GM18505 (cell line): ENCODE measurements around the gene ING3.
"Not testable (repeated sequence)": the region's sequence is repeated elsewhere in the genome, so short reads cannot be mapped to it uniquely, and the experiment has no call there.

Experiments
- ATAC-seq: cut with Tn5 transposase; IDR thresholded peaks from one replicate; pipeline ENCODE4 v1.9.1; 2021; ENCODE audit not compliant: unreplicated experiment
- POLR2A ChIP-seq: IDR thresholded peaks from 4 replicates; pipeline ENCODE4 v1.6.1; 2011; ENCODE audit warnings: borderline replicate concordance; ENCODE audit not compliant: insufficient read depth, insufficient read length; ENCODE audit errors: extremely low read depth

Gene ING3

GRCh38 chr7:120997882-120998474, 47.4 kb downstream of the ING3 start:
- ATAC-seq, result no peak
- TF ChIP-seq POLR2A, result no peak

GRCh38 chr7:120998520-120998919, 47.9 kb downstream of the ING3 start:
- no peak for ATAC-seq
- no peak for TF ChIP-seq POLR2A

DNA sequence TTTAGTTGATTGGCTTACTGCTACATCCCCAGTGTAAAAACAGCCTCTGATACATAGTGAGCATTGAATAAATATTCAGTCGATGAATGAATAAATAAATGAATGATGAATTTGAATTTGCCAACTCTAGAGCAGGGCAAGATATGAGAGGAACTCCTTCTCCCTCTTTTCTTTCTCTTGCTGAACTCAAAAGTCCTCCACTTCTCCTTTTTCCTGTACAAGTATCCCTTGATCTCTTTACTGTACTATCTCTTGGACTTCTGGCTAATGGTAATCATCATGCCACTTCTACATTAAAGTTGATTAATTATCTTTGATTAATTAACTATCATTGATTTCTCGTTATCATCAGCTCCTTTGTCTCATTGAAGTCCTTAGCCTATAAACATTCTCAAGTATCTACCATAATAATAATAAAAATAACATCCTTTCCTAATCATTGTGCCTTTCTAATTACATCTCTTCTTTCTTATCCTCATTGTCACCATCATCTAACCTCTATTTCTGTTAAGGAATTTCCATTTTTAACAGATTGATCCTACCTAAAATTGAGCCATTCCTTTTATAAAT, 48.5 kb downstream of the ING3 start:
- ATAC-seq, result no peak
- TF ChIP-seq POLR2A, result no peak

DNA sequence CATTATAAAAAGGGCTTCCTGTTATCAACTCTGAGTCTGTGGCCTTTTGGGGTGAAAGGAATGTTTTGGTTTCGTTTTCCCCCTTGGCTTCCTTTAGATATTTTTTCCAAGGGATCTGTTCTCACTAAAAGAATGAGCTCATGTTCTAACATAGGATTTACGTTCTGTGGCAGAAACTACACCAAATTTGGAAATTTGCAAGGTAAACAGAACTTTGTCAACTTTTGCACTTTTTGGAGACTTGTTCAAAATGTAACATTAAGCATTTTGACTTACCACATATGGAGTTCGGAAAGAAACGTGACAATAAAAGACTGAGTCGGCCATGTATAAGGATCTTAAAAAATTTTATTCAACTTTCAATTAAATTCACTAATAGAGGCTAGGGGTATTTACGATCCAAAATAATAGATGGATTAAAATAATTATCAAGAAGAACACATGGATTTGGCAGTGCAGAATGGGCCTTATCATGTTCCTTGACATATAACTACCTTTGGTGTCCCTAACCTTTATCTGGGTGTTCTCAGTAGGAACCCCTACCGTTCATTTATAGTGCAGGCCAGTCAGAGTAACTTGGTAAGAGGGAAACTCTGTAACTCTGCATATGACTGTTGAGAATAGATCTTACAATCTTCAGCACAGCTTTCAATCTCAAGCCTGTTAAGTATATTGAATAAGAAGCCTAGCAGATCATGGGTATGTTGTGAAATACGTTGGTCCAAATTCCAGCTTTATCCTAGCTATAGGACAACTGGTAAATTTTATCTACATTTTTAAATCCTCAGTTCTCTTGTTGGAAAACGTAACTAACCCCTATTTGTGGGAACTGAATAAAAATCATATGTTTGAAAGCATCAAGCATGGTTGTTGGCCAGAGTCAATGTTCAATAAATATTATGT, 49.8 kb downstream of the ING3 start:
- no peak for ATAC-seq
- TF ChIP-seq POLR2A, result no peak

DNA sequence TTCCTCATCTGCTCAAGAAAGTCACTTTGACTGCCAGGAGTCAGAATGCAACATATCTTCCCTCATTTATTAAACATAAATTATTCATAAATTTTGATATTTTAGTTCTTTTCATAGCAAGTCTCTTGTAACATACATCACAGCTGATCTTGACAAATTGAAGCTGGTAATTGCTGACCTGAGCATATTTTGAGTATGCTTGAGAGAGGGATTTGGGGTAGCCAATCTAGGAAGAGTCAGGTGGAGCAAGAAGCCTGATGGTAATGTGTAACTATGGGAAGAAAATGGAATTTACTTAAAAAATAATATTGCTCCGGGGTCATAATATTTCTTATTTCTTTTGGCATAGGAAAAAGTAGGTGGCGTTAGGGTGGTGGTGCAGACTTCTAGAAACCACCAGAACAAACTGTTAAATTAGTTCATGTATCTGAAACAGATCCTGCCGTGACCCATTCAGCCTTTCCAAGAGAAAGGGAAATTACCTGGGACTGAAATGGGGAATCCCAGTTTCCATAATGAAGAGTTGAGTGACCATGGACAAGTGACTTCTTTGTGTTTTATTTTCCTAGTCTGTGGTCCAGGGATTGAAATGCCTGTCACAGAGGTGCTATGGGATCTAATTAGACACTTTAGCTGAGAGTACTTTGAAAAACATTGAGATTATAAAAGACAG, 50.8 kb downstream of the ING3 start:
- ATAC-seq, result no peak
- no peak for TF ChIP-seq POLR2A

DNA sequence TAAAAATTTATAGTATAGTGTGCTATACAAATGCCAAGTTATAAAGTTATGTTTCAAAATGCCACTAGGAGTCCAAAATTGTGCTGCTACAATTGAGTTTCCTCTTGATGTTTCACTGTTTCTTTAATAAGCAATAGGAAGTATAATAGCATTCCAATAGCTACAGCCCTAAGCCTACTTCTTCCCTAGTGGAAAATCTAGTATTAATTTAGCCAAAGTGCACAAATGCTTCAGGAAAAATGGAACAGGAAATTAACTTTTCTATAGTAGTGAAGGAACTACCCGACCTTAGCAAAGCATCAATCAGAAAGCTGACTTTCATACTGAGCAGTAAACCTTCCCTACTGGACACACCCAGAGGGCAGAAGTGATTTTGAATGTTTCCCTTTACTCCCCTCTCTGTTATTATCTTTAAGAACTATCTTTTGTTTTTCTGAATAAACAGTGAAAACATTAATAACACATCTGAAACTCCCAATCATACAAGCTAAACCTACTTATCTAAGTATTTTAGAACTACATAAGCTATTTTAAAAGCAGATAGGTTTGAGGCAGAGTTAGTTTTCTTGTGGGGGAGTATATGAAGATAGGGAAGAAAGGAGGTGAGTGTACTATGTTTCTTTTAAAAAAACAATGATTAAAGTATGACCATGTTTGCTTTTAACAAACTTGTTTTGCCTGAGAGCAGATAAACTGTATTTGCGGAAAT, 51.6 kb downstream of the ING3 start:
- no peak for TF ChIP-seq POLR2A
- ATAC-seq, result no peak

- no peak for ATAC-seq
- TF ChIP-seq POLR2A, result no peak
Measured at GRCh38 chr7:121002757-121003200, 52.2 kb downstream of the ING3 start.

GRCh38 chr7:121003986-121004685, 53.6 kb downstream of the ING3 start:
- no peak for TF ChIP-seq POLR2A
- ATAC-seq, result no peak

DNA sequence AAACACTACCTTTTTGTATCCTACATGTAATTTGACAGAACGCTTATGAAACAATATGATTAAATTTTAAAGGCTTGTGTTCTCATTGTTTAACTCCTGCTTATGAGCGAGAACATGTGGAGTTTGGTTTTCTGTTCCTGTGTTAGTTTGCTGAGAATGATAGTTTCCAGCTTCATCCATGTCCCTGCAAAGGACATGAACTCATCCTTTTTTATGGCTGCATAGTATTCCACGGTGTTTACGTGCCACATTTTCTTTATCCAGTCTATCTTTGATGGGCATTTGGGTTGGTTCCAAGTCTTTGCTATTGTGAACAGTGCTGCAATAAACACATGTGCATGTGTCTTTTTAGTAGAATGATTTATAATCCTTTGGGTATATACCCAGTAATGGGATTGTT, 54.5 kb downstream of the ING3 start:
- ATAC-seq, result not testable (repeated sequence)

- no peak for TF ChIP-seq POLR2A
- no peak for ATAC-seq
Measured at GRCh38 chr7:121005996-121006584, 55.5 kb downstream of the ING3 start.

DNA sequence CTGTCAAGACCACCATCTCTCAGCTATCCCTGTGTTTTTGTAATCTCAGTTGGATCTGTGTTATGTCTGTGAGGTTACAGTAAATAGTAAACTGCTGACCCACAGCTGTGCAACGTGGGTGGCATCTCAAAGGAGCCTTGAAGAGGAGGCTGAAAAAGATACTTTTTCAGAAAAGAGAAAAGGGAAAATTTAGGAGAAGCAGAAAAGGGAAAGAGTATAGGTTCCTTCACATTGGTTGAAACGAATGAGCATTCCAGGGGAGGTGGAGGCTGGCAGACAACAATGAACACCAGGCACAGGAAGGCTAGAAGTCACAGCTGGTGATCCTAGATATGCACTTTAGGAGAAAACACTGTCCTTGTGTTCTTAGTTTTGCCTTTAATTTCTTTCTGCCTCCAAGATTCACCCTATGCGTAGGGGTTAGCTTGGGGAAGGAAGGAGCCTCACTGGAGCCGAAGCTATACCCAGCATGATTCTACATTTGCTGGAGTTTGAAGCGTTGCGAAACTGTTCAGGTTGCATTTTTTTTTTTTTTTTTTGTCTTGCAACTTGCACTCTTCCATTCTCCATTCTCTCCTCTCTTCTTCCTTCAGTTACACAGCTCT, 56.2 kb downstream of the ING3 start:
- no peak for ATAC-seq

DNA sequence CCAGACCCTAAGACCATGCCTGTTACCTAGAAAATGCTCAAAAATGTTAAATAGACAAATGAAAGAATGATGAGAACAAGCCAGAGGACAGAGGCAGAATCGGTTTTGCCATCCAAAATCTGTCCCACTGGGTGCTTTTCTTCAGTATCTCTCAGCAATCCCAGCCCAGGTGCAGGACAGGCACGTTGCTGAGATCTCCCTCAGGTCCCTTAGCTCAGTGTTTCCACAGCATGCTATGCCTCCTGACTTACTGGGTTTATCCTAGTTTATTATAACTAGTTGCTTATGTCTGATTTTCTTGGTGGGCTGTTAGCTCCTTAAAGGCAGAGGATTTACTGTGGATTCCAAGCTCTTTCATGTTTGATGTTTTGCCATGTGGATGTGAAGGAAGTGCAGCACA, 58.2 kb downstream of the ING3 start:
- TF ChIP-seq POLR2A, result no peak
- no peak for ATAC-seq

More for the DNA sequence above, 56.2 kb downstream of the ING3 start:
- TF ChIP-seq POLR2A, result no peak
